CD14-positive monocyte (primary cell): ENCODE data around the gene FERMT2. TPM values are rescaled to one million over a fixed set of nuclear protein-coding genes. Genes with fewer than 3 reads are reported as not detected.

ENCODE experiments used
- DNase-seq, 3 donors: peaks; one replicate each; pipeline ENCODE4 v3.0.0-alpha.2; 2011 to 2022
- H2AFZ ChIP-seq: 2 replicates; pipeline ENCODE4 v1.6.0; 2012; ENCODE audit warnings: mild to moderate bottlenecking, low read depth, low read length, inconsistent platforms; ENCODE audit not compliant: insufficient read depth, poor library complexity, severe bottlenecking
- H3K27ac ChIP-seq, 2 donors: 1 replicate in 1 of 2; 2 replicates in 1 of 2; pipeline ENCODE4 v1.5.1; 2012 to 2013; ENCODE audit warnings: low read length in 2 of 2, control low read depth in 1 of 2, inconsistent platforms in 1 of 2, low read depth in 1 of 2, mild to moderate bottlenecking in 1 of 2
- H3K27me3 ChIP-seq, 2 donors: one replicate each; pipeline versions ENCODE4 v1.6.0 to v1.6.1; 2011 to 2013; ENCODE audit warnings: low read length in 2 of 2; ENCODE audit not compliant: control insufficient read depth in 2 of 2, insufficient read depth in 2 of 2
- H3K36me3 ChIP-seq, 2 donors: replicated peaks in 1 of 2; 1 replicate in 1 of 2; 2 replicates in 1 of 2; pipeline versions ENCODE4 v1.5.1 to v1.6.1; 2012 to 2013; ENCODE audit warnings: low read length in 2 of 2, control low read depth in 1 of 2, inconsistent platforms in 1 of 2, mild to moderate bottlenecking in 1 of 2; ENCODE audit not compliant: insufficient read depth in 2 of 2, control insufficient read depth in 1 of 2
- H3K4me1 ChIP-seq, 2 donors: 1 replicate in 1 of 2; 2 replicates in 1 of 2; pipeline versions ENCODE4 v1.5.1 to v1.6.1; 2012 to 2013; ENCODE audit warnings: low read length in 2 of 2, control low read depth in 1 of 2, inconsistent platforms in 1 of 2, mild to moderate bottlenecking in 1 of 2, moderate library complexity in 1 of 2; ENCODE audit not compliant: insufficient read depth in 2 of 2, control insufficient read depth in 1 of 2
- H3K4me2 ChIP-seq: replicated peaks from 2 replicates; pipeline ENCODE3; 2012; ENCODE audit warnings: low read length, moderate library complexity, mild to moderate bottlenecking; ENCODE audit not compliant: poor library complexity, severe bottlenecking; ENCODE audit errors: extremely low read depth
- H3K4me3 ChIP-seq, 3 experiments: fragments of 200-600 bp in 1 of 3; sonication (generic) in 1 of 3; replicated peaks in 1 of 3; 1 replicate in 2 of 3; 2 replicates in 1 of 3; pipeline ENCODE4 v1.5.1; 2011 to 2013; ENCODE audit warnings: low read length in 3 of 3, mild to moderate bottlenecking in 3 of 3, control low read depth in 2 of 3, low read depth in 2 of 3, inconsistent platforms in 1 of 3, moderate library complexity in 1 of 3
- H3K79me2 ChIP-seq: 2 replicates; pipeline ENCODE4 v1.6.0; 2012; ENCODE audit warnings: mild to moderate bottlenecking, control low read depth, inconsistent platforms, low read length, moderate library complexity; ENCODE audit not compliant: insufficient read depth
- H3K9ac ChIP-seq: 2 replicates; pipeline ENCODE4 v1.6.0; 2017; ENCODE audit warnings: low read length, mild to moderate bottlenecking; ENCODE audit not compliant: insufficient read depth, poor library complexity, severe bottlenecking
- H3K9me3 ChIP-seq, 2 donors: replicated peaks in 1 of 2; 1 replicate in 1 of 2; 2 replicates in 1 of 2; pipeline versions ENCODE4 v1.5.1 to v1.6.1; 2012 to 2013; ENCODE audit warnings: low read length in 2 of 2, control low read depth in 1 of 2; ENCODE audit not compliant: control insufficient read depth in 1 of 2, insufficient read depth in 1 of 2
- H4K20me1 ChIP-seq: 2 replicates; pipeline ENCODE4 v1.6.0; 2012; ENCODE audit warnings: mild to moderate bottlenecking, low read length, control low read depth, moderate library complexity; ENCODE audit not compliant: insufficient read depth
- H3K27ac Mint-ChIP-seq, 7 donors: one replicate each; pipeline ENCODE4 v1.8.0; 2020; ENCODE audit warnings: mild to moderate bottlenecking in 7 of 7, mixed read lengths in 7 of 7, moderate library complexity in 6 of 7, inconsistent platforms in 2 of 7
- H3K27me3 Mint-ChIP-seq, 3 donors: one replicate each; pipeline ENCODE4 v1.8.0; 2021 to 2022; ENCODE audit warnings: low read depth in 3 of 3, mild to moderate bottlenecking in 3 of 3, mixed read lengths in 3 of 3, moderate library complexity in 3 of 3, inconsistent platforms in 1 of 3
- H3K36me3 Mint-ChIP-seq, 2 donors: one replicate each; pipeline ENCODE4 v1.8.0; 2020; ENCODE audit warnings: mixed read lengths in 2 of 2, inconsistent platforms in 1 of 2, mild to moderate bottlenecking in 1 of 2
- H3K4me1 Mint-ChIP-seq: one replicate; pipeline ENCODE4 v1.8.0; 2020; ENCODE audit warnings: mild to moderate bottlenecking, mixed read lengths
- H3K4me3 Mint-ChIP-seq, 2 donors: one replicate each; pipeline ENCODE4 v1.8.0; 2020; ENCODE audit warnings: mild to moderate bottlenecking in 2 of 2, mixed read lengths in 2 of 2, moderate library complexity in 1 of 2
- H3K9me3 Mint-ChIP-seq, 7 donors: one replicate each; pipeline ENCODE4 v1.8.0; 2020 to 2022; ENCODE audit warnings: mixed read lengths in 7 of 7, mild to moderate bottlenecking in 6 of 7, moderate library complexity in 6 of 7, inconsistent platforms in 2 of 7
- WGBS: methylation state at CpG from one replicate; pipeline ENCODE4 v1.1.5; 2013; ENCODE audit warnings: missing lambda C conversion rate; ENCODE audit not compliant: insufficient coverage; 5-methylcytosine and 5-hydroxymethylcytosine counted together
- intact Hi-C, 2 donors: fragments of 100-400 bp; cut with micrococcal nuclease; formaldehyde crosslinking; loops; one replicate each; pipeline versions ENCODE4 v1.15.0 to v1.15.1; 2023
- polyA plus RNA-seq, 3 donors: library from polyadenylated mRNA; depleted of rRNA in 1 of 3; unstranded in 2 of 3; stranded (reverse) in 1 of 3; fragments of 300-500 nt in 2 of 3; fragments of >200 nt in 1 of 3; fragmentation: Illumina TruSeq in 2 of 3; gene quantifications; 1 replicate in 2 of 3; 2 replicates in 1 of 3; pipeline ENCODE4 v1.2.3, GENCODE V29; 2012 to 2021
- TF ChIP-seq, protein P1 (sequence below): fragments of 200-600 bp; IDR thresholded peaks from one replicate; pipeline ENCODE4 v1.8.0; 2022; ENCODE audit warnings: antibody characterized with exemption, mild to moderate bottlenecking

The FERMT2 gene
- polyA plus RNA-seq, 3 donors: not detected

DNA sequence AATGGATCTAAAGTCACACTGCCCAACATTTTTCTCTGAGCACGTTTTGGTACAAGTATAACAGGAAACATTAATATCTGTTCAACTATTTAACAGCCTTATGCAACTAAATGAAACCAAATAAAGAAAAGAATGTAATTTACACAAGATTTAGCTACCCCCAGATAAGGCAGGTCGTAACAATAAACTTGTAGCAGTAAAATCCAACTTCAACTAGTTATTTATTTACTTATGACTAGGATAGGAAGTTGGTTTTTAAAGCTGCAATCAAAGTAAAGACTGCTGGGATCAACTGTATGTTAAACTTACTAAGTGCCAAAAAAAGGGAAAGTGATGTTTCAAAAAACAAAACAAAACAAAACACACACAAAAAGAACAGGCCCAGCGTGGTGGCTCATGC, 30.9 kb downstream of the FERMT2 start:
- peaks cover 16% of the 10 kb centered on the region for H3K4me1 Mint-ChIP-seq
- Histone ChIP-seq H4K20me1 (no peaks in the 10 kb centered on the region), H3K36me3 (no peaks in the 10 kb centered on the region), H3K27me3 (no peaks in the 10 kb centered on the region), H2AFZ (no peak overlapping the region), H3K9me3 (no peaks in the 10 kb centered on the region), H3K4me3 (no peak overlapping the region), H3K4me2 (no peak overlapping the region), H3K27ac (no peak overlapping the region), H3K79me2 (no peaks in the 10 kb centered on the region), H3K9ac (no peak overlapping the region), H3K4me1 (peaks cover 16 to 18% of the 10 kb centered on the region in 2 donors)
- WGBS: no CpG with 5 or more reads among the region's 3 CpGs
- TF ChIP-seq, protein P1, sequence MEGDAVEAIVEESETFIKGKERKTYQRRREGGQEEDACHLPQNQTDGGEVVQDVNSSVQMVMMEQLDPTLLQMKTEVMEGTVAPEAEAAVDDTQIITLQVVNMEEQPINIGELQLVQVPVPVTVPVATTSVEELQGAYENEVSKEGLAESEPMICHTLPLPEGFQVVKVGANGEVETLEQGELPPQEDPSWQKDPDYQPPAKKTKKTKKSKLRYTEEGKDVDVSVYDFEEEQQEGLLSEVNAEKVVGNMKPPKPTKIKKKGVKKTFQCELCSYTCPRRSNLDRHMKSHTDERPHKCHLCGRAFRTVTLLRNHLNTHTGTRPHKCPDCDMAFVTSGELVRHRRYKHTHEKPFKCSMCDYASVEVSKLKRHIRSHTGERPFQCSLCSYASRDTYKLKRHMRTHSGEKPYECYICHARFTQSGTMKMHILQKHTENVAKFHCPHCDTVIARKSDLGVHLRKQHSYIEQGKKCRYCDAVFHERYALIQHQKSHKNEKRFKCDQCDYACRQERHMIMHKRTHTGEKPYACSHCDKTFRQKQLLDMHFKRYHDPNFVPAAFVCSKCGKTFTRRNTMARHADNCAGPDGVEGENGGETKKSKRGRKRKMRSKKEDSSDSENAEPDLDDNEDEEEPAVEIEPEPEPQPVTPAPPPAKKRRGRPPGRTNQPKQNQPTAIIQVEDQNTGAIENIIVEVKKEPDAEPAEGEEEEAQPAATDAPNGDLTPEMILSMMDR: no peak
- H3K36me3 Mint-ChIP-seq: no peaks in the 10 kb centered on the region
- H3K9me3 Mint-ChIP-seq: no peaks in the 10 kb centered on the region
- no peak overlapping the region for H3K4me3 Mint-ChIP-seq
- no peak overlapping the region for H3K27ac Mint-ChIP-seq
- no peak for DNase-seq
- peaks cover 0 to 5% (median 0%) of the 10 kb centered on the region in 3 donors for H3K27me3 Mint-ChIP-seq
- intact Hi-C loops: no loop called here

DNA sequence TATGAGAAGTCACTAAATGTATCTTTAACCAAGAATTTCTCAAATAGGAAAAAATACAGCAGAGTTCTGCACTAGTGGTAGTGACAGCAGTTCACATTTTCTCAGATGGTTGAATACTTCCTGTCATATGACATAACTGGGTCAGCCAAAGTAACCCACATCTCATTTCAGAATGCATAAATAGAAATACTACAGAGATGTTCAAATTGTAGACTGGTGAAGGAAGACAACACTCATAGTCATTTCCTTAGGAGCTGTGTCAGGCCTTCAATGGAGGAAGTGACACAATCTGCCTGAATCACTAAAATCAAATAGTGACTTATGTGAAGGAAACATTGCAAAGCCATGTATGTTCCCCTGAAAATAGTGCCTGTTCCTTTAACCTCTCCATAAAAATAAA, 32.4 kb downstream of the FERMT2 start:
- intact Hi-C loops: no loop called here
- DNase-seq: peak; percentile 78 to 90 (median 89)
- H3K79me2 ChIP-seq: no peaks in the 10 kb centered on the region
- H3K9ac ChIP-seq: no peak overlapping the region
- no peak overlapping the region for H3K4me3 ChIP-seq
- no peaks in the 10 kb centered on the region for H3K36me3 ChIP-seq
- TF ChIP-seq, protein P1: no peak
- H4K20me1 ChIP-seq: no peaks in the 10 kb centered on the region
- Mint-ChIP-seq H3K4me1 (peaks cover 16% of the 10 kb centered on the region), H3K36me3 (no peaks in the 10 kb centered on the region), H3K4me3 (no peak overlapping the region), H3K27ac (peak overlapping the region; percentile 37 to 87 (median 82)), H3K9me3 (no peaks in the 10 kb centered on the region), H3K27me3 (peaks cover 0 to 1% (median 0%) of the 10 kb centered on the region in 3 donors)
- H3K4me1 ChIP-seq: peaks cover 16 to 18% of the 10 kb centered on the region in 2 donors
- peak overlapping the region in 1 of 2 donors; percentile 8 for H3K27ac ChIP-seq
- H3K4me2 ChIP-seq: no peak overlapping the region
- H3K27me3 ChIP-seq: no peaks in the 10 kb centered on the region
- H2AFZ ChIP-seq: no peak overlapping the region
- H3K9me3 ChIP-seq: no peaks in the 10 kb centered on the region
